GM23338 (cell line): ENCODE data around the gene IMMP2L. TPM values are rescaled to one million over a fixed set of nuclear protein-coding genes. Genes with fewer than 3 reads are reported as not detected.

Source experiments
- ATAC-seq: fragments of 200-7000 bp; cut with Tn5 transposase; 3 replicates; pipeline ENCODE4 v1.9.1; 2020
- DNase-seq: peaks from one replicate; pipeline ENCODE4 v3.0.0-alpha.2; 2015; ENCODE audit warnings: low spot score
- H2AFZ ChIP-seq: fragments of 200-600 bp; sonication (generic); 2 replicates; pipeline ENCODE4 v1.8.0; 2016; ENCODE audit warnings: antibody characterized with exemption, mild to moderate bottlenecking, moderate library complexity
- H3F3A ChIP-seq: fragments of 200-600 bp; sonication (generic); replicated peaks from 2 replicates; pipeline ENCODE4 v1.8.0; 2017; ENCODE audit warnings: antibody characterized with exemption, mixed run types, low read depth
- H3K27ac ChIP-seq: fragments of 200-600 bp; sonication (generic); 2 replicates; pipeline ENCODE4 v1.6.1; 2016; ENCODE audit warnings: low read depth
- H3K27me3 ChIP-seq: fragments of 200-600 bp; sonication (generic); 2 replicates; pipeline ENCODE4 v1.8.0; 2016; ENCODE audit warnings: mild to moderate bottlenecking, mixed run types, moderate library complexity; ENCODE audit not compliant: insufficient read depth
- H3K36me3 ChIP-seq: fragments of 200-600 bp; sonication (generic); 2 replicates; pipeline ENCODE4 v1.8.0; 2016; ENCODE audit warnings: mild to moderate bottlenecking; ENCODE audit not compliant: insufficient read depth
- H3K4me1 ChIP-seq: fragments of 200-600 bp; sonication (generic); 2 replicates; pipeline ENCODE4 v1.8.0; 2016; ENCODE audit warnings: mild to moderate bottlenecking, moderate library complexity; ENCODE audit not compliant: insufficient read depth
- H3K4me2 ChIP-seq: fragments of 200-600 bp; sonication (generic); 2 replicates; pipeline ENCODE4 v1.7.1; 2017; ENCODE audit warnings: mixed run types
- H3K4me3 ChIP-seq: fragments of 200-600 bp; sonication (generic); 2 replicates; pipeline ENCODE4 v1.6.1; 2016; ENCODE audit warnings: mixed run types
- H3K79me2 ChIP-seq: fragments of 200-600 bp; sonication (generic); replicated peaks from 2 replicates; pipeline ENCODE4 v1.8.0; 2017; ENCODE audit warnings: mild to moderate bottlenecking; ENCODE audit not compliant: insufficient read depth
- H3K9me2 ChIP-seq: fragments of 200-600 bp; sonication (generic); 2 replicates; pipeline ENCODE4 v1.8.0; 2017; ENCODE audit not compliant: insufficient read depth
- H4K20me1 ChIP-seq: fragments of 200-600 bp; sonication (generic); replicated peaks from 2 replicates; pipeline ENCODE4 v1.8.0; 2017; ENCODE audit warnings: mild to moderate bottlenecking; ENCODE audit not compliant: insufficient read depth
- H3K27ac Mint-ChIP-seq: 2 replicates; pipeline ENCODE4 v1.8.0; 2020; ENCODE audit warnings: inconsistent platforms, mild to moderate bottlenecking, moderate library complexity, mixed read lengths
- H3K27me3 Mint-ChIP-seq: 3 replicates; pipeline ENCODE4 v1.8.0; 2022; ENCODE audit warnings: low read depth, mild to moderate bottlenecking, moderate library complexity, mixed read lengths, inconsistent platforms; ENCODE audit not compliant: insufficient read depth, poor library complexity
- H3K36me3 Mint-ChIP-seq: 3 replicates; pipeline ENCODE4 v1.8.0; 2021; ENCODE audit warnings: low read depth, mild to moderate bottlenecking, inconsistent platforms, moderate library complexity, mixed read lengths
- H3K4me1 Mint-ChIP-seq: 3 replicates; pipeline ENCODE4 v1.8.0; 2020; ENCODE audit warnings: mild to moderate bottlenecking, inconsistent platforms, mixed read lengths
- H3K4me3 Mint-ChIP-seq: 3 replicates; pipeline ENCODE4 v1.8.0; 2021; ENCODE audit warnings: moderate library complexity, mild to moderate bottlenecking, inconsistent platforms, mixed read lengths
- H3K9me3 Mint-ChIP-seq: 3 replicates; pipeline ENCODE4 v1.8.0; 2020; ENCODE audit warnings: moderate library complexity, mild to moderate bottlenecking, inconsistent platforms, mixed read lengths
- CTCF ChIP-seq, 2 experiments: fragments of 200-600 bp in 1 of 2; sonication (generic) in 1 of 2; conservative IDR thresholded peaks; 2 replicates each; pipeline versions ENCODE4 v1.5.1 to v1.6.1; 2016 to 2017; ENCODE audit warnings: antibody characterized with exemption in 2 of 2, low read depth in 2 of 2, mild to moderate bottlenecking in 2 of 2, moderate library complexity in 1 of 2
- EZH2 ChIP-seq: fragments of 200-600 bp; sonication (generic); IDR thresholded peaks from one replicate; pipeline ENCODE4 v1.8.0; 2017; ENCODE audit warnings: antibody characterized with exemption, mild to moderate bottlenecking, low read depth; ENCODE audit not compliant: unreplicated experiment
- EZH2phosphoT487 ChIP-seq: fragments of 200-600 bp; sonication (generic); IDR thresholded peaks from one replicate; pipeline ENCODE4 v1.8.1; 2018; ENCODE audit warnings: antibody characterized with exemption; ENCODE audit not compliant: unreplicated experiment
- JUNB ChIP-seq: IDR thresholded peaks from one replicate; pipeline ENCODE4 v1.6.1; 2016; ENCODE audit warnings: antibody characterized with exemption; ENCODE audit not compliant: unreplicated experiment
- NANOG ChIP-seq: IDR thresholded peaks from 2 replicates; pipeline ENCODE4 v1.6.1; 2016; ENCODE audit warnings: antibody characterized with exemption, borderline replicate concordance
- STAT1 ChIP-seq: IDR thresholded peaks from one replicate; pipeline ENCODE4 v1.6.1; 2016; ENCODE audit warnings: antibody characterized with exemption; ENCODE audit not compliant: unreplicated experiment
- ZNF331 ChIP-seq: fragments of 250-450 bp; sonication (Bioruptor Pico); IDR thresholded peaks from 2 replicates; pipeline ENCODE4 v1.5.0; 2020; ENCODE audit warnings: low read depth, mild to moderate bottlenecking, moderate library complexity
- polyA plus RNA-seq: library from polyadenylated mRNA; unstranded; fragments of >200 nt; fragmentation: Nextera tagmentation; extraction: Ambion mirVana; gene quantifications from 2 replicates; pipeline ENCODE4 v1.2.1, GENCODE V29; 2016
- total RNA-seq: library from RNA; depleted of rRNA; stranded (reverse); fragments of >200 nt; shearing (Covaris generic); gene quantifications from 2 replicates; pipeline ENCODE4 v1.2.3, GENCODE V29; 2014
- TF ChIP-seq, protein P1 (sequence below): IDR thresholded peaks from one replicate; pipeline ENCODE4 v1.6.1; 2018; ENCODE audit warnings: antibody characterized with exemption; ENCODE audit not compliant: unreplicated experiment
- TF ChIP-seq, protein P2 (sequence below): IDR thresholded peaks from 2 replicates; pipeline ENCODE4 v1.6.1; 2016; ENCODE audit warnings: antibody characterized with exemption

Gene IMMP2L
- total and polyA plus RNA-seq, 2 experiments from 2014 or later, result 7.3 to 14.0 TPM

GRCh38 chr7:111537134-111537533 is 25.2 kb downstream of the IMMP2L start:
- Histone ChIP-seq H3K4me2 (no peak overlapping the region), H3K4me3 (no peak overlapping the region), H4K20me1 (no peaks in the 10 kb centered on the region; the same call in 1 of the 2 replicates), H3F3A (no peaks in the 10 kb centered on the region), H2AFZ (no peak overlapping the region), H3K27me3 (no peaks in the 10 kb centered on the region), H3K36me3 (no peaks in the 10 kb centered on the region), H3K27ac (no peak overlapping the region), H3K79me2 (no peaks in the 10 kb centered on the region), H3K4me1 (peaks cover 5% of the 10 kb centered on the region; the same call in 1 of the 2 replicates), H3K9me2 (no peaks in the 10 kb centered on the region)
- peaks cover 10% of the 10 kb centered on the region; the same call in 2 of the 3 replicates for H3K4me1 Mint-ChIP-seq
- H3K27me3 Mint-ChIP-seq, result no peaks in the 10 kb centered on the region
- no peak for DNase-seq
- no peak for ATAC-seq
- no peak overlapping the region for H3K27ac Mint-ChIP-seq
- no peaks in the 10 kb centered on the region for H3K9me3 Mint-ChIP-seq
- H3K36me3 Mint-ChIP-seq, result no peaks in the 10 kb centered on the region; the same call in 2 of the 3 replicates
- TF ChIP-seq CTCF (conservative IDR thresholded peaks at IDR 0.05; ENCODE audit: low read depth in 2 of 2) (no peak), ZNF331 (CRISPR knock-in tag) (no peak), EZH2phosphoT487 (no peak), STAT1 (no peak), EZH2 (no peak), NANOG (no peak), JUNB (no peak)
- TF ChIP-seq, protein P1, sequence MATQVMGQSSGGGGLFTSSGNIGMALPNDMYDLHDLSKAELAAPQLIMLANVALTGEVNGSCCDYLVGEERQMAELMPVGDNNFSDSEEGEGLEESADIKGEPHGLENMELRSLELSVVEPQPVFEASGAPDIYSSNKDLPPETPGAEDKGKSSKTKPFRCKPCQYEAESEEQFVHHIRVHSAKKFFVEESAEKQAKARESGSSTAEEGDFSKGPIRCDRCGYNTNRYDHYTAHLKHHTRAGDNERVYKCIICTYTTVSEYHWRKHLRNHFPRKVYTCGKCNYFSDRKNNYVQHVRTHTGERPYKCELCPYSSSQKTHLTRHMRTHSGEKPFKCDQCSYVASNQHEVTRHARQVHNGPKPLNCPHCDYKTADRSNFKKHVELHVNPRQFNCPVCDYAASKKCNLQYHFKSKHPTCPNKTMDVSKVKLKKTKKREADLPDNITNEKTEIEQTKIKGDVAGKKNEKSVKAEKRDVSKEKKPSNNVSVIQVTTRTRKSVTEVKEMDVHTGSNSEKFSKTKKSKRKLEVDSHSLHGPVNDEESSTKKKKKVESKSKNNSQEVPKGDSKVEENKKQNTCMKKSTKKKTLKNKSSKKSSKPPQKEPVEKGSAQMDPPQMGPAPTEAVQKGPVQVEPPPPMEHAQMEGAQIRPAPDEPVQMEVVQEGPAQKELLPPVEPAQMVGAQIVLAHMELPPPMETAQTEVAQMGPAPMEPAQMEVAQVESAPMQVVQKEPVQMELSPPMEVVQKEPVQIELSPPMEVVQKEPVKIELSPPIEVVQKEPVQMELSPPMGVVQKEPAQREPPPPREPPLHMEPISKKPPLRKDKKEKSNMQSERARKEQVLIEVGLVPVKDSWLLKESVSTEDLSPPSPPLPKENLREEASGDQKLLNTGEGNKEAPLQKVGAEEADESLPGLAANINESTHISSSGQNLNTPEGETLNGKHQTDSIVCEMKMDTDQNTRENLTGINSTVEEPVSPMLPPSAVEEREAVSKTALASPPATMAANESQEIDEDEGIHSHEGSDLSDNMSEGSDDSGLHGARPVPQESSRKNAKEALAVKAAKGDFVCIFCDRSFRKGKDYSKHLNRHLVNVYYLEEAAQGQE, result no peak
- TF ChIP-seq, protein P2, sequence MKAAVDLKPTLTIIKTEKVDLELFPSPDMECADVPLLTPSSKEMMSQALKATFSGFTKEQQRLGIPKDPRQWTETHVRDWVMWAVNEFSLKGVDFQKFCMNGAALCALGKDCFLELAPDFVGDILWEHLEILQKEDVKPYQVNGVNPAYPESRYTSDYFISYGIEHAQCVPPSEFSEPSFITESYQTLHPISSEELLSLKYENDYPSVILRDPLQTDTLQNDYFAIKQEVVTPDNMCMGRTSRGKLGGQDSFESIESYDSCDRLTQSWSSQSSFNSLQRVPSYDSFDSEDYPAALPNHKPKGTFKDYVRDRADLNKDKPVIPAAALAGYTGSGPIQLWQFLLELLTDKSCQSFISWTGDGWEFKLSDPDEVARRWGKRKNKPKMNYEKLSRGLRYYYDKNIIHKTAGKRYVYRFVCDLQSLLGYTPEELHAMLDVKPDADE, result no peak
- no peak overlapping the region for H3K4me3 Mint-ChIP-seq
